Activated CD4-positive, alpha-beta T cell treated with anti-CD3 and anti-CD28 coated beads, Interleukin-10, Interleukin-2, amounts not matched to agents 100 ng/mL and 50 ng/mL, durations not matched to agents 16 hours and 8 hours (primary cell): Measurements from ENCODE around the gene HVCN1.

Experiments
- DNase-seq: peaks from one replicate; pipeline ENCODE4 v3.0.0-alpha.2; 2020

HVCN1 gene

DNA sequence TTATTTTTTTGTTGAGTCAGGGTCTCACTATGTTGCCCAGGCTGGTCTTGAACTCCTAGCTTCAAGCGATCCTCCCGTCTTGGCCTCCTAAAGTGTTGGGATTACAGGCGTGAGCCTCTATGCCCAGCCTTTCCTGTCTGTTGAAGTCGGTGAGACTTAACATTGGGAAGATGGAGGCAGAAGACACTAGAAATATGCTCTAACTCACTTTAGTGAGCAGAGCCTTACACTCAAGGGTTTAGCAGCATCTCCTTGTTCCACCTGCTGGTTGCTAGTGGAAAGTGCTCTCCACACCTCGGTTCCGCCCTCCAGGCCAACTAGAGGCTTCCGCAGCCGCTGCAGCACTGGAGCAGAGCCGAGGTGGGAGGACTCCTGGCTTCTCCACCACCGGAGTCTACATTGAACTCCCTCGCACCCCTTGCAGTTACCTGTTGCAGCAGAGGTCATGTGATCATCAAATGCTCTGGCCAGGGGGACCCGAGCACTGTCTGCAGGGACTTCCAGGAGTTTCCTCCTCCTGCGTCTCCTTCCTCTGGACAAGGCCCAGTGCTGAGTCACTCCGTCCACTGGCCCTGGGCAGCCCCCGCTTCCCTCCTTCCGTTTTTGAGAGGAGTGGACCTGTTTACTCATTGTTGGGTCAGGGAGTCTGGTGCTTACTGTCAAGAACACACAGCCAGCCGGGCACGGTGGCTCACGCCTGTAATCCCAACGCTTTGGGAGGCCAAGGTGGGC is 9.4 kb upstream of the HVCN1 start:
- DNase-seq, result peak; percentile 87

DNA sequence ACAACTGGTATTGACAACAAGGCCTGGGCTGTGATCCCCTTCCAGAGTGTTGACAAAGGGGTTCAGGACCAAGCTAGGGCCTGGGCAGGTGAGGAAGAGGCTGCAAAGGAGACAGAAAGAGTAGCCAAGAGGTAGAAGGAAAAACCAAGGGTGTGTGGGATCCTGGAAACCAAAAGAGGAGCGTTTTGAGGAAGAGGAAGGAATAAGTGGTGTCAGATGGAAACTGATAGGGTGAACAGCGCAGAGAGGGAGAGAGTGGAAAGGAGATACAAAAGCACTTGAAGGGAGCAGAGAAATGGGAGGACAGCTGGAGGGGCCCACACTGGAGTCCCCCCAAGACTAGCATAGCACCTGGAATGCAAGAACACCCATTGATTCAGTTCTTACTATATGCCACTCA is 8.3 kb upstream of the HVCN1 start:
- DNase-seq, result no peak

DNA sequence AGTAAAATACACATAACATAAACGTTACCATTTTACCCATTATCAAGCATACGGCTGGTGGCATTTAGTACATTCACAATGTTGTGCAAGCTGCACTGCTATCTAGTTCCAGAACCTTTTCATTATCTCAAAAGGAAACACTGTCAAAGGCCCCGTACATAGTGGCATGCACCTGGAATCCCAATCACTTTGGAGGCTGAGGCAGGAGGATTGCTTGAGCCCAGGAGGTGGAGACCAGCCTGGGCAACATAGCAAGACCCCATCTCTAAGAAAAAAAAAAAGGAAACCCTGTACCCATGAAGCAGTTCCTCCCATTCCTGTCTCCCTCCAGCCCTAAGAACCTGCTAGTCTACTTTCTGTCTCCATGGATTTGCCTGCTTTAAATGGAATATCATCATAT is 7.4 kb upstream of the HVCN1 start:
- no peak for DNase-seq

- no peak for DNase-seq
Measured at GRCh38 chr12:110694330-110694901, 5.5 kb upstream of the HVCN1 start.

GRCh38 chr12:110693731-110694130 is 4.8 kb upstream of the HVCN1 start:
- DNase-seq, result no peak

DNA sequence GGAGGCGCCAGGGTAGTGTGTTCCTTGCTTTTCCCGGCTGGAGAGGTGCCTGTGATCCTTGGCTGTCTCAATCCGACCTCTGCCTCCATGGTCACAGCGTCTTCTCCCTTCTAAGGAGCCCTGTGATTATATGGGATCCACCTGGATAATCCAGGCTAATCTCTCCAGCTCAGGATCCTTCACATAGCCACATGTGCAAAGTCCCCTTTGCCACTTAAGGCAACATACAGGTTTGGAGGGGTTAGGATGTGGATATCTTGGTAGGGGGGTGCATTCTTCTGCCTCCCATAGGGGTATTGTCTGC is 1.2 kb upstream of the HVCN1 start:
- DNase-seq, result no peak

GRCh38 chr12:110689281-110690126 is 589 bp upstream of the HVCN1 start:
- peak; percentile 67 for DNase-seq

DNA sequence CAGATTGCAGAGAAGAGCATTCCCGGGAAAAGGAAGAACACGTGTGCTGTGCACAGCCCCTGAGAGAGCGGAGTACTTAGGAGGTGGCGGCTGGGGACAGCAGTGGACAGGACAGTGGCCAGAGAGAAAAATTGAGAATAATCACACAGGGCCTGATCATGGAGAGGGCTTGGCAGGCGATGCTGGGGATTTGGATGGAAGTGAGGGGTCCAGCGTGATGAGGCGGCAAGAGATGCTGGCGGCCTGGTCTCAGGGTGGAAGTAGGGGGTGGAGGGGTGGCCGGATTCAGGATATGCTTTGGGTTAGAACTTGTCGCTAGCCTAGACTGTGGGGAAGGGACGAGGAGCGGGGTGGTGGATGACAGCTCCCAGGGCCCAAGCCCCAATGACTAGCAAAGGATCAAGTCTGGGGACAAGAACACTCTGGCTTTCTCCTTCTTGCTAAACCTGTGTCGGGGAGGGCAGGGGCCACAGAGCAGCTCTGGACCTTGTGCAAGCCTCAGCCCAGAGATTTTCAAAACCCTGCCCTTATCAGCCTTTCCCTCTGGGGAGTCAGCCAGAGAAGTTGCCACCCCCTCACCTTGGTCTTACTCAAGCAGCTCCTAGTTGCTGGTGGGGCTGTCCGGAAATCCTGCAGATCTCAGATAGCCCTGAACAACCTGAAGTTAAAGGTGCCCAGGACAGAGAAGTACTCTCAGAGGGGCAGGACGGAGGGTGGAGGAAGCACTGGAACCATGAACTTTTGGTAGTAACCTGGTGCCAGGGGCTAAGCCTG is 1.3 kb downstream of the HVCN1 start:
- no peak for DNase-seq

GRCh38 chr12:110686294-110686903 is 2.5 kb downstream of the HVCN1 start:
- no peak for DNase-seq

- DNase-seq, result no peak
Measured at GRCh38 chr12:110684312-110684836, 4.5 kb downstream of the HVCN1 start.

DNA sequence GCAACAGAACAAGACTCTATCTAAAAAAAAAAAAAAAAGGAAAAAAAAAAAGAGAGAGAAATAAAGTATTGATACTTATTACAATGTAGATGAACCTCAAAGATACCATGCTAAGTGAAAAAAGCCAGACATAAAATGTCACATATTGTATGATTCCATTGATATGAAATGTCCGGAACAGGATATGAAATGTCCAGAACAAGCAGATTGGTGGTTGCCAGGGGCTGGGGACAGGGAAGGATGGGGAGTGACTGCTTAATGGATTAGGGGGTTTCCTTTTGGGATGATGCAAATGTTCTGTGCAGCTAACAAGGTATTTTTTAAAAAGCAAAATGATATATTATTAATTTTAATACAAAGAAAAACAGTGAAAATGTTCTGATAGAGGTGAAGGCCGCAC is 5.0 kb downstream of the HVCN1 start:
- no peak for DNase-seq

DNA sequence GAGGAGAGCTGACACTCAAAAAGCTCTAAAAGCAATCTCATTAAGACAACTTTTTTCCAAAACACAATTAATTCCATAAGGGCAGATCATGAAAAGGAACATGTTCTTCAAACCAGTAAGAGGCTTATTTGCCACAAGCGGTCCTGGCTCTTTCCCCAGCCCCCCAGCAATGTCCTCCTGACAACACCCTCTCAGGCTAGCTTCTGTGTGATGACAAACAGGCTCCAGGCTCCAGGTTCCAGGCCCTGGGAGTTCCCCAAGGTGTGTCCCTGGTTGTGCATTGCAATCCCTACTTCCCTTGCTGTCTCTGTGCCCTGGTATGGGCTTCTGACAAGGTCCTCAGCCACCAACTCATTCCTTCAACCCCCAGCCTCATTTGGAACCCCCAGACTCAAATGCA is 8.9 kb downstream of the HVCN1 start:
- no peak for DNase-seq

DNA sequence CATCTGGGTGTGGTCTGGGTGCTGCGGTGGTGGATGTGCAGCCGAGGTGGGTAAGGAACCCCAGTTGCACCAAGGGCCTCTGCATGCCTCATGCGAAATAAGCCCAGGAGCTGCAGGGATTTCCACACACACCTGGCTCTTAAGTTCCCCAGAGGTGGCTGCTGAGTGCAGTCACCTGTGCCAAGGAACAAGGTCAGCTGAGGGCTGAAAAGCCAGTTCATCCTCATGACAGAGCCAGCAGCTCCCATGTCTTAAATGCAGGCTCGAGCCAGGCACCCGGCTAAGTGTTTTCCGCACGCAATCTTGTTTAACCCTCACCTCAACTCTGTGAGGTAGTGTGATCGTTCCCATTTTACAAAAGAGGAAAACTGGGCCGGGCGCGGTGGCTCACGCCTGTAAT is 9.7 kb downstream of the HVCN1 start:
- no peak for DNase-seq

DNA sequence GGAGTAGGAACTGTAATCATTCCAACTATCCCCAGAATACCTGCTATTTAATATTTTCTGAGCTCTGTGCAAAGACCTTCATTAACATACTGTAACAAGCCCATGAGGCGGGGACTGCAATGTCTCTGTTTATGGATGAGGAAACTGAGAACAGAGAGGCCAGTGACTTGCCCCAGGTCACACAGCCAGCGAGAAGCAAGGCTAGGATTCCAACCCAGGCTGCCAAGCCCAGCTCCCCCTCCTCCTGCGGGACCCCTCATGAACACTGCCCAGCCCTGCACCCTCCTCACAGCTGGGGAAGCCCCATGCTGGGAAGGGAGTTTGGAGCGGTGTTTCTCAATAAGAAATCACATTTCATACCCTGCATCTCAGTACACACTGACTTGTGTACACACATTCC is 10.9 kb downstream of the HVCN1 start:
- no peak for DNase-seq

DNA sequence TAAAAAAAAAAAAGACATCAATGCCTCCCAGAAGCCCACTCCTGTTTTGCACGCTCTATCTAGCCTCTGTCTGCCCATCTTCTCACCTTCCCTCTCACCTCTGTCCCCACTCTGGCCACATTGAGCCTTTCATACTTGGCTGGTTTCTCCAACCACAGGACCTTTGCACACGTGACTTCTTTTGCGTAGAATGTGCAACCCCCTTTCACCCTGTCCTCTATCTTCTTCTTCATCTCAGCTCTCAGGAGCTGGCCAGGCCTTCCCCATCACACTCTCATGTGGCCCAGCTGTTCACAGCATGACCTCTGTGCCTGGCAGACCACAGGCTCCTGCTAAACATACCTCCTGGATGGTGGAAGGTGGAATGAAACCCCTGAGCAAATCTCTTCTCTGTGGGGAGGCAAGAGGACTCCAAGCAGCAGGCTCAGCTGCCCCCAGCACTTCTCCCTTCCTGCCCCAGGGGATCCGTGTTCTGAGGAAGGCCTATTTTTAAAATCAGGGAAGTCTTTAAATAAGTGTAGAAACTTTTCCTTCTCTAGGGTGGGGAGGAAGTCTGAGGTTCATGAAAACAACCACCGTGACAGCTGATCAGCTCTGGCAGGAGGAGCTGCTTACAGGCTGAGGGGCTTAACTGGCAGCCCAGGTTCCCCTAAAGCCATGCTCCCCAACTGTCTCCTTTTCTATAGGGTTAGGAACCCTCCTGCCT is 11.6 kb downstream of the HVCN1 start:
- no peak for DNase-seq

GRCh38 chr12:110676171-110676570 is 12.7 kb downstream of the HVCN1 start:
- no peak for DNase-seq

DNA sequence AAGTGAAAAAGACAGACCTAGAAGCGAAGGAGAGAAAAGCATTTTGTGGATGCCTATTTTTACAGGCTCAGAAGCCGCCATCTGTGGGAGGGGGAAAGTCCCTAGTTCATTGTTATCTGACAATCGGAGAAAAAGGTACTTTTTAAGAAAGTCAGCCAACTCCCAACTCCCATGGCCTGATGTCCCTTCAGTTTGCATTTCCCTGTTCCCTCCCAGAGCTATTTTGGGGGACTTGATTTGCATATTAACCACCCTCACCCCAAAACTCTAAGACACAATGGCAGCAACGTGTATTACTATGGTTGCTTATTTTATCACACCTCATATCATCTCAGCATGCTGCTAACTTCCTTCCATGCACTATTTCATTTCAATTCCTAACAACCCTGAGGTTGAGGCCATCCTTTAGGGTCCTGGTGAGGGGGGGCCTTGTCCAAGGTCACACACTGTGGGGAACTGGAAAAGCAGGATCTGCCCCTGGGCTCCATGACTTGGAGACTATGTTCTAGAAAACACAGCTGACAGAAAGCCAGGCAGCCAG is 18.7 kb downstream of the HVCN1 start:
- DNase-seq, result peak; percentile 44

DNA sequence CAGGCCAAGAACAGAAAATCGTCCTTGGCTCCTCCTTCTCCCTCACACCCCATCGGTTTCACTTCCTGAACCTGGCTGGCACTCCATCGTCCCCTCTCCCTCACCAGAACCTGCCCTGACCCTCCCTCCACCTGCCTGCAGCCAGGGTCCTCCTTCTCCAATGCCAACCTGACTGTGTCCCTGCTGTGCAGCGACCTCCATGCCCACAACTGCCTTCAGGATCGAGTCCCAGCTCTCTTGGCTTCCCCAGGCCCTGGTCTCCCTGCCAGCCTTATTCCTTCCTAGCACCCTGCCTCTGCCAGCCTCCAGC is 19.8 kb downstream of the HVCN1 start:
- DNase-seq, result no peak

DNA sequence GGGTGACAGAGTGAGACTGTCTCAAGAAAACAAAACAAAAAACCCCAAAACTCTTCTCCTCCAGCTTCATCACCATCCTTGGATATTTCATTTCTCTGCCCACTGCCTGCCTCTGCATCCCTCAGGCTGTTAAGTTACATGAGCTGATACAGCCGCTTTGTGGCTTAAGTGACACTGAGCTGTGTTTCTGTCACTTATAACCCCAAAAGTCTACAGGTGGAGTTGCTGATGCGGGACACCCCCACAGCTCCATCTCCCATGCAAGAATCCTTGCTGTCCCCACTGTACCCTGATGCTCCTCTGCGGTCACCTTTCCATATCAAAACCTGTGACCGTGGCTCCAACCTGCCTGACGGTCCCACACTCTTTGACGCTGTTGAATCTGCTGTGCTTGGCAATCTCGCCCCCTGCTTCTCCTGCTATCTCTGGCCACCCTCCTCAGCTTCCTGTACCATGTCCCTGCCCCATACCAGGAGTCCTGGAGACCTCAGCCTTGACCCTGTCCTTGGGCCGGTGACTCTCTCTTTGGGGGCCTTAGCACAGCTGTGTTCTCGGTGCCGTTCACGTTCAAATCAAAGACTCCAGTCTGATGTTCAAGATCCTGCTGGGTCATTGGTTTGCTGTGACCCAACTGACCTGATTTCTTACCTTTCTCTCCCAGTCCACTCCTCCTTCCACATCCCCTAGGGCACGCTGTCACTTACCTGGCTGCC is 20.3 kb downstream of the HVCN1 start:
- no peak for DNase-seq

DNA sequence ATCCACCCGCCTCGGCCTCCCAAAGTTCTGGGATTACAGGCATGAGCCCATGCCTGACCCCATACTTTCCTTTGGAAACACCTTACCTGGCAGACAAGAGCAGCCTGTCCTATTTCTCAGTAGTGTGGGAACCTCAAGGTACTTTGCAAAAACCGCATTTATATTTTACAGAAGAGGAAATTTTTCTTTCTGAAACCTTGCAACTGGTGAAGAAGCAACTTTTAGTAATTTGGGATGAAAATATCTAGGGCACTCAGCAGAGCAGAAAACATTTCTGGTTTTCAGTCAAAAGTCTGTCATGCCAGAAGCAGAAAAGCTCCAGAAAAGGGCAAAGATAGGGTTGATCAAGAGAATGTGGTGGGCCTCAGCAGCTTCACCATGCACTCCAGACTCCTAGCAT is 21.2 kb downstream of the HVCN1 start:
- DNase-seq, result no peak

GRCh38 chr12:110666892-110667291 is 22.0 kb downstream of the HVCN1 start:
- no peak for DNase-seq
